ENCODE measurements around the gene EBF4. TPM values are rescaled to one million over a fixed set of nuclear protein-coding genes. Genes with fewer than 3 reads are reported as not detected.

The EBF4 gene
- total RNA-seq, 1 experiment from 2014 or later, result 2.7 TPM

DNA sequence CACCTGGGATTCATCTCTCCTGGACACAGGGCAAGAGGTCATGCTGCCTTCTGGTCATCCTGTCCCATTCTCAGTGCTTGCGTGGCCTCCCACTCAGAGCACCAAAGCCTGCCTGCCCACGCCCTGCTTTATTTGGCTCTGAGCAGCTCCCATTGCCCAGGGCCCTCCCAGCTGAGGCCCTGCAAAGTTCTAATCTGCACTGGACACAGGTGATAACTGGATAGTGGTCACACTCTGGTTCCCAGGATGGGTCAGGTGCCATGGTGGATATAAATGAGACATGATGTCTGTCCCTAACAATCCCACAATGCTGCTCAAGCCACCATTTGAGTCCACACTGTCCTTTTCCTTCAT is 68.3 kb downstream of the EBF4 start (continued):
- TF ChIP-seq, protein P1, sequence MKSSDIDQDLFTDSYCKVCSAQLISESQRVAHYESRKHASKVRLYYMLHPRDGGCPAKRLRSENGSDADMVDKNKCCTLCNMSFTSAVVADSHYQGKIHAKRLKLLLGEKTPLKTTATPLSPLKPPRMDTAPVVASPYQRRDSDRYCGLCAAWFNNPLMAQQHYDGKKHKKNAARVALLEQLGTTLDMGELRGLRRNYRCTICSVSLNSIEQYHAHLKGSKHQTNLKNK (CRISPR knock-in tag; IDR thresholded peaks at IDR 0.05), result no peak
- TF ChIP-seq PRRX2 (CRISPR knock-in tag; IDR thresholded peaks at IDR 0.05), result no peak

DNA sequence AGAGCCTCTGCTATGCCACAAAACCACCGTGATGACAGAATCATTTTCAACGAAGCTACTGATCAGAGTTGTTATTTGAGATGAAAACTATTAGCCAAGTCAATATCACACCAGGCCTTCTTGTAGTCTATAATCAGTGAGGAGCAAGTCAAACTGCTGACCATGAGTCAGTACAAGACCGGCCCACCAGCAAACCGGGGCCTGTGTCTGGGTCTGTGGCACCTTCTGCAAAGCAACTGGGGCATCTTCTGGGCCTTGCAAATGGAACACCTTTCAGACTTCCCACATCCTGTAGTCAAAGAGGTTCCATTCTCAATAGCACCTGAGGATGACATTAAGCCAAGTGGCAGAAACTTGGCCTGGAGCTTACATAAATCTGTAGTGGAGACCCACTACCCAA is 69.3 kb downstream of the EBF4 start:
- Mint-ChIP-seq H3K27me3 (ENCODE audit: low read depth) (no peaks in the 10 kb centered on the region; the same call in 1 of the 2 replicates), H3K36me3 (no peaks in the 10 kb centered on the region), H3K4me3 (no peak overlapping the region), H3K4me1 (peaks cover 9% of the 10 kb centered on the region; the same call in 1 of the 2 replicates), H3K27ac (no peak overlapping the region), H3K9me3 (no peaks in the 10 kb centered on the region)
- ChIA-PET POLR2A (no interaction called here), CTCF (interaction anchor here (1.7 to 3.1 kb wide), 4 partner anchors 10 to 90 kb away, joined by 5 to 14 read pairs (median 10); no protein-coding TSS in a partner anchor)
- DNase-seq (ENCODE audit: low spot score), result no peak
- TF ChIP-seq, protein P2, sequence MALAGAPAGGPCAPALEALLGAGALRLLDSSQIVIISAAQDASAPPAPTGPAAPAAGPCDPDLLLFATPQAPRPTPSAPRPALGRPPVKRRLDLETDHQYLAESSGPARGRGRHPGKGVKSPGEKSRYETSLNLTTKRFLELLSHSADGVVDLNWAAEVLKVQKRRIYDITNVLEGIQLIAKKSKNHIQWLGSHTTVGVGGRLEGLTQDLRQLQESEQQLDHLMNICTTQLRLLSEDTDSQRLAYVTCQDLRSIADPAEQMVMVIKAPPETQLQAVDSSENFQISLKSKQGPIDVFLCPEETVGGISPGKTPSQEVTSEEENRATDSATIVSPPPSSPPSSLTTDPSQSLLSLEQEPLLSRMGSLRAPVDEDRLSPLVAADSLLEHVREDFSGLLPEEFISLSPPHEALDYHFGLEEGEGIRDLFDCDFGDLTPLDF (CRISPR knock-in tag; IDR thresholded peaks at IDR 0.05), result no peak
- TF ChIP-seq, protein P3, sequence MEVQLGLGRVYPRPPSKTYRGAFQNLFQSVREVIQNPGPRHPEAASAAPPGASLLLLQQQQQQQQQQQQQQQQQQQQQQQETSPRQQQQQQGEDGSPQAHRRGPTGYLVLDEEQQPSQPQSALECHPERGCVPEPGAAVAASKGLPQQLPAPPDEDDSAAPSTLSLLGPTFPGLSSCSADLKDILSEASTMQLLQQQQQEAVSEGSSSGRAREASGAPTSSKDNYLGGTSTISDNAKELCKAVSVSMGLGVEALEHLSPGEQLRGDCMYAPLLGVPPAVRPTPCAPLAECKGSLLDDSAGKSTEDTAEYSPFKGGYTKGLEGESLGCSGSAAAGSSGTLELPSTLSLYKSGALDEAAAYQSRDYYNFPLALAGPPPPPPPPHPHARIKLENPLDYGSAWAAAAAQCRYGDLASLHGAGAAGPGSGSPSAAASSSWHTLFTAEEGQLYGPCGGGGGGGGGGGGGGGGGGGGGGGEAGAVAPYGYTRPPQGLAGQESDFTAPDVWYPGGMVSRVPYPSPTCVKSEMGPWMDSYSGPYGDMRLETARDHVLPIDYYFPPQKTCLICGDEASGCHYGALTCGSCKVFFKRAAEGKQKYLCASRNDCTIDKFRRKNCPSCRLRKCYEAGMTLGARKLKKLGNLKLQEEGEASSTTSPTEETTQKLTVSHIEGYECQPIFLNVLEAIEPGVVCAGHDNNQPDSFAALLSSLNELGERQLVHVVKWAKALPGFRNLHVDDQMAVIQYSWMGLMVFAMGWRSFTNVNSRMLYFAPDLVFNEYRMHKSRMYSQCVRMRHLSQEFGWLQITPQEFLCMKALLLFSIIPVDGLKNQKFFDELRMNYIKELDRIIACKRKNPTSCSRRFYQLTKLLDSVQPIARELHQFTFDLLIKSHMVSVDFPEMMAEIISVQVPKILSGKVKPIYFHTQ (CRISPR knock-in tag; IDR thresholded peaks at IDR 0.05), result no peak
- TF ChIP-seq, protein P1 (CRISPR knock-in tag; IDR thresholded peaks at IDR 0.05), result no peak
- no peak for TF ChIP-seq ZNF263 (CRISPR knock-in tag; IDR thresholded peaks at IDR 0.05; ENCODE audit: low read depth)
- no peak for ATAC-seq

DNA sequence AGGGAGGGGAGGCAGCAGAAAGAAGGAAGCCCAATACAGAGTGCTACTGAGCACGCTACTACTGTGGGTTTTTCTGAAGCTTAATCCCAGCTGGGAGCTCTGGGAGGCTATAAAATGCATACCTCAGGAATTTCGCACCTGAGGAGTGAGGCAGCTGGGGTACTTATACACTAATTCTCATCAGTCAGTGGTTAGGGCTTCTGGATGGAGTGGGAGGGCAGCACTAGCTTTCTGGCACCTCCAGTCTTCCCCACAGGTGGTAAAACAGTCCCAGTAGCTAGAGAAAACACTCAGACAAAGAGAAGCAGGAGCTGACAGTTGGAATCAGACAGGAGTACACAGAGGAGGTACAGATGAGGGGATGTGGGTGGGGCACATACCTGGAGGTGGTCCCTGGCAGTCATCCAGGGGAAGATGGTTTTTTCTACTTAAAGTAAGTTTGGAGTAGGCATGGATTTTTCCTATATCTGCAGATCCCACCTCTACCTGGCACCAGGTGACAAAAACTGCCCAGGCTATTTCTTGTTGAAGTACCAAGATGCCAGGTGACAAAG is 70.1 kb downstream of the EBF4 start:
- DNase-seq (ENCODE audit: low spot score), result no peak
- TF ChIP-seq ELF4 (CRISPR knock-in tag; IDR thresholded peaks at IDR 0.05; ENCODE audit: low read depth) (no peak), IRF2 (CRISPR knock-in tag; IDR thresholded peaks at IDR 0.05; ENCODE audit: borderline replicate concordance, low read depth) (no peak), FOXJ3 (CRISPR knock-in tag; IDR thresholded peaks at IDR 0.05; ENCODE audit: borderline replicate concordance) (no peak), OVOL2 (CRISPR knock-in tag; IDR thresholded peaks at IDR 0.05; ENCODE audit: borderline replicate concordance) (no peak), HMGA2 (CRISPR knock-in tag; IDR thresholded peaks at IDR 0.05) (no peak)
- TF ChIP-seq, protein P4, sequence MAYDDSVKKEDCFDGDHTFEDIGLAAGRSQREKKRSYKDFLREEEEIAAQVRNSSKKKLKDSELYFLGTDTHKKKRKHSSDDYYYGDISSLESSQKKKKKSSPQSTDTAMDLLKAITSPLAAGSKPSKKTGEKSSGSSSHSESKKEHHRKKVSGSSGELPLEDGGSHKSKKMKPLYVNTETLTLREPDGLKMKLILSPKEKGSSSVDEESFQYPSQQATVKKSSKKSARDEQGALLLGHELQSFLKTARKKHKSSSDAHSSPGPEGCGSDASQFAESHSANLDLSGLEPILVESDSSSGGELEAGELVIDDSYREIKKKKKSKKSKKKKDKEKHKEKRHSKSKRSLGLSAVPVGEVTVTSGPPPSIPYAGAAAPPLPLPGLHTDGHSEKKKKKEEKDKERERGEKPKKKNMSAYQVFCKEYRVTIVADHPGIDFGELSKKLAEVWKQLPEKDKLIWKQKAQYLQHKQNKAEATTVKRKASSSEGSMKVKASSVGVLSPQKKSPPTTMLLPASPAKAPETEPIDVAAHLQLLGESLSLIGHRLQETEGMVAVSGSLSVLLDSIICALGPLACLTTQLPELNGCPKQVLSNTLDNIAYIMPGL (CRISPR knock-in tag; IDR thresholded peaks at IDR 0.05), result no peak
- TF ChIP-seq, protein P1 (CRISPR knock-in tag; IDR thresholded peaks at IDR 0.05), result no peak
- ChIA-PET CTCF (interaction anchor here (0.5 to 3.1 kb wide), 9 partner anchors 9 to 229 kb away, joined by 3 to 14 read pairs (median 4); no protein-coding TSS in a partner anchor), POLR2A (no interaction called here)
- Mint-ChIP-seq H3K27ac (no peak overlapping the region), H3K9me3 (no peaks in the 10 kb centered on the region), H3K27me3 (ENCODE audit: low read depth) (peaks cover 2% of the 10 kb centered on the region; the same call in 1 of the 2 replicates), H3K36me3 (no peaks in the 10 kb centered on the region), H3K4me3 (no peak overlapping the region), H3K4me1 (peaks cover 9% of the 10 kb centered on the region; the same call in 1 of the 2 replicates)
- ATAC-seq, result peak; percentile 15; the same call in 1 of the 2 replicates

DNA sequence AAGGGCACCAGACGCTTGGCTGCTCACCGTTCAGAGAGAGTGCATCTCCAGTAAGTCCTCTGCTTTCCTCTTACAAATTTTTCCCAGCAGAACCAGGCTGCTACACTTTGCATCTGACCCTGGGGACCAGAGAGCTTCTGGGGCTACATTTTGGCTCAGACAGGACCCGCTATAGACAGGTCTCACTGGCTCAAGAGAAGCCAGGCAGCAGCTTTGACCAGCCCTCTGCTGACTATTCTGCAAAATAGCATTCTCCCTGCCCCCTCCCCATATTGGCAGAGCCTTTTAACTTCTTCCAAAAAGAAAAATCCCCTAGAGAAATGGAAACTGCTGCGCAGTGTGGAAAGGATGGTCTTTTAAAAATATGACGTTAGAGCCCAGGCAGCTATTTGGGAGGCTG is 70.6 kb downstream of the EBF4 start:
- POLR2A ChIA-PET, result no interaction called here
- DNase-seq (ENCODE audit: low spot score), result no peak
- no peak overlapping the region for H3K4me3 Mint-ChIP-seq
- peak; percentile 51; the same call in 1 of the 2 replicates for ATAC-seq
- no peaks in the 10 kb centered on the region for H3K36me3 Mint-ChIP-seq
- CTCF ChIA-PET, result interaction anchor here (0.5 to 3.1 kb wide), 9 partner anchors 11 to 229 kb away, joined by 3 to 14 read pairs (median 4); no protein-coding TSS in a partner anchor
- no peak overlapping the region for H3K27ac Mint-ChIP-seq
- peaks cover 9% of the 10 kb centered on the region; the same call in 1 of the 2 replicates for H3K4me1 Mint-ChIP-seq
- no peaks in the 10 kb centered on the region for H3K9me3 Mint-ChIP-seq
- peaks cover 5% of the 10 kb centered on the region; the same call in 1 of the 2 replicates for H3K27me3 Mint-ChIP-seq (ENCODE audit: low read depth)
- TF ChIP-seq, protein P5, sequence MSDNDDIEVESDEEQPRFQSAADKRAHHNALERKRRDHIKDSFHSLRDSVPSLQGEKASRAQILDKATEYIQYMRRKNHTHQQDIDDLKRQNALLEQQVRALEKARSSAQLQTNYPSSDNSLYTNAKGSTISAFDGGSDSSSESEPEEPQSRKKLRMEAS (CRISPR knock-in tag; IDR thresholded peaks at IDR 0.05), result no peak
- TF ChIP-seq JUN (CRISPR knock-in tag; IDR thresholded peaks at IDR 0.05) (no peak), GRHL2 (CRISPR knock-in tag; IDR thresholded peaks at IDR 0.05; ENCODE audit: insufficient replicate concordance, severe bottlenecking) (no peak), RORB (CRISPR knock-in tag; IDR thresholded peaks at IDR 0.05) (no peak), NFATC4 (CRISPR knock-in tag; IDR thresholded peaks at IDR 0.05) (no peak), PRRX2 (CRISPR knock-in tag; IDR thresholded peaks at IDR 0.05) (no peak)
- TF ChIP-seq, protein P6, sequence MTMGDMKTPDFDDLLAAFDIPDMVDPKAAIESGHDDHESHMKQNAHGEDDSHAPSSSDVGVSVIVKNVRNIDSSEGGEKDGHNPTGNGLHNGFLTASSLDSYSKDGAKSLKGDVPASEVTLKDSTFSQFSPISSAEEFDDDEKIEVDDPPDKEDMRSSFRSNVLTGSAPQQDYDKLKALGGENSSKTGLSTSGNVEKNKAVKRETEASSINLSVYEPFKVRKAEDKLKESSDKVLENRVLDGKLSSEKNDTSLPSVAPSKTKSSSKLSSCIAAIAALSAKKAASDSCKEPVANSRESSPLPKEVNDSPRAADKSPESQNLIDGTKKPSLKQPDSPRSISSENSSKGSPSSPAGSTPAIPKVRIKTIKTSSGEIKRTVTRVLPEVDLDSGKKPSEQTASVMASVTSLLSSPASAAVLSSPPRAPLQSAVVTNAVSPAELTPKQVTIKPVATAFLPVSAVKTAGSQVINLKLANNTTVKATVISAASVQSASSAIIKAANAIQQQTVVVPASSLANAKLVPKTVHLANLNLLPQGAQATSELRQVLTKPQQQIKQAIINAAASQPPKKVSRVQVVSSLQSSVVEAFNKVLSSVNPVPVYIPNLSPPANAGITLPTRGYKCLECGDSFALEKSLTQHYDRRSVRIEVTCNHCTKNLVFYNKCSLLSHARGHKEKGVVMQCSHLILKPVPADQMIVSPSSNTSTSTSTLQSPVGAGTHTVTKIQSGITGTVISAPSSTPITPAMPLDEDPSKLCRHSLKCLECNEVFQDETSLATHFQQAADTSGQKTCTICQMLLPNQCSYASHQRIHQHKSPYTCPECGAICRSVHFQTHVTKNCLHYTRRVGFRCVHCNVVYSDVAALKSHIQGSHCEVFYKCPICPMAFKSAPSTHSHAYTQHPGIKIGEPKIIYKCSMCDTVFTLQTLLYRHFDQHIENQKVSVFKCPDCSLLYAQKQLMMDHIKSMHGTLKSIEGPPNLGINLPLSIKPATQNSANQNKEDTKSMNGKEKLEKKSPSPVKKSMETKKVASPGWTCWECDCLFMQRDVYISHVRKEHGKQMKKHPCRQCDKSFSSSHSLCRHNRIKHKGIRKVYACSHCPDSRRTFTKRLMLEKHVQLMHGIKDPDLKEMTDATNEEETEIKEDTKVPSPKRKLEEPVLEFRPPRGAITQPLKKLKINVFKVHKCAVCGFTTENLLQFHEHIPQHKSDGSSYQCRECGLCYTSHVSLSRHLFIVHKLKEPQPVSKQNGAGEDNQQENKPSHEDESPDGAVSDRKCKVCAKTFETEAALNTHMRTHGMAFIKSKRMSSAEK (CRISPR knock-in tag; IDR thresholded peaks at IDR 0.05; ENCODE audit: borderline replicate concordance), result no peak
